Islet of Langerhans (tissue), 1 donor: ENCODE measurements around the gene PHETA1.

ENCODE experiments used
- FAIRE-seq: peaks from one replicate; lab custom pipeline; 2011; peaks lifted over from hg19 to GRCh38; lab: Jason Lieb, UNC

Gene PHETA1

GRCh38 chr12:111320258-111321050 is 48.4 kb downstream of the PHETA1 start:
- FAIRE-seq: no peak

- FAIRE-seq: no peak
Observed at GRCh38 chr12:111319600-111320257, 49.2 kb downstream of the PHETA1 start.

DNA sequence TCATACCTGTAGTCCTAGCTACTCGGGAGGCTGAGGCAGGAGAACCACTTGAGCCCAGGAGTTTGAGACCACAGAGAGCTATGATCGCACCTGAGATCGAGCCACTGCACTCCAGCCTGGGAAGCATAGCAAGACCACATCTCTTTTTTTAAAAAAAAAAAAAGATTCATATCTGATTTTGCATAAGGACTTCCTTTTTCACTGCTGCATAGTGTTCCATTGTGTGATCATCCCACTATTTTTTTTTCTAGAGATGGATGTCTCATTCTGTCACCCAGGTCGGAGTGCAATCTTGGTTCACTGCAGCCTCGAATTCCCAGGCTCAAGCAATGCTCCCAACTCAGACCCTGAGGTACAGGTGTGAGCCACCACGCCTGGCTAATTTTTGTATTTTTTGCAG is 50.4 kb downstream of the PHETA1 start:
- FAIRE-seq: no peak

GRCh38 chr12:111316671-111317070 is 52.2 kb downstream of the PHETA1 start:
- FAIRE-seq: no peak

- FAIRE-seq: no peak
Observed at GRCh38 chr12:111314953-111315539, 53.8 kb downstream of the PHETA1 start.

DNA sequence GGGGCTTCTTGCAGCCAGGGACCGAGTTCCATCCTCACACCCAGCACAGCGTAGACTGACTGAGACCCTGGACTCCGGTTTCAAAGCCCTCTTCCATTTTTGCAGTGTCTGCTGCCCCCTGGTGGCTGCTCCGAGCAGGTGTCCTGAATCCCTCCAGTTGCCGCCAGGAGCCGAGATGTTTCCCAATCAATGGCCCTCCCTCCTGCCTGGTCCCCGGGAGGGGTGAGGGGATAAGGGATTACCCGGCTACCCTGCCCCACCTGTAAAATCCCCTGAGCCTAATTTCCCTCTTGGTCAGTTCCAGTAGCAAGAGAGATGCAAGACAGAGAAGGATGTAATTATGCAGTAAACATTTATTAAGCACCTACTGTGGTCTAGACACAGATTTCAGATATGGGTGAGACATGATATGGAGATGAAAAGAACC is 55.0 kb downstream of the PHETA1 start:
- no peak for FAIRE-seq

GRCh38 chr12:111312708-111313107 is 56.2 kb downstream of the PHETA1 start:
- FAIRE-seq: no peak

GRCh38 chr12:111312016-111312415 is 56.9 kb downstream of the PHETA1 start:
- no peak for FAIRE-seq

- no peak for FAIRE-seq
Observed at GRCh38 chr12:111311011-111311410, 57.9 kb downstream of the PHETA1 start.
